B cell (primary cell): Measurements from ENCODE around the gene AHRR. TPM values are rescaled to one million over a fixed set of nuclear protein-coding genes. Genes with fewer than 3 reads are reported as not detected.
"Not testable (repeated sequence)": the region's sequence is repeated elsewhere in the genome, so short reads cannot be mapped to it uniquely, and the experiment has no call there.

Source experiments
- ATAC-seq: fragments of 200-7000 bp; cut with Tn5 transposase; one replicate; pipeline ENCODE4 v1.10.0; 2021; ENCODE audit warnings: low read depth, mild to moderate bottlenecking, moderate number of reproducible peaks, moderate library complexity
- CTCF ChIA-PET: fragments of 350-600 bp; sonication (Branson Sonifier 250); formaldehyde crosslinking; loops from one replicate; lab custom pipeline; 2021; ENCODE audit warnings: antibody characterized with exemption, inconsistent platforms; lab: Charles Lee
- POLR2A ChIA-PET: fragments of 350-600 bp; sonication (Branson Sonifier 250); formaldehyde crosslinking; loops from one replicate; lab custom pipeline; 2021; ENCODE audit warnings: antibody characterized with exemption; lab: Charles Lee
- DNase-seq: peaks from one replicate; pipeline ENCODE4 v3.0.0; 2013
- H2AFZ ChIP-seq: 2 replicates; pipeline ENCODE4 v1.6.1; 2012; ENCODE audit warnings: mild to moderate bottlenecking, low read depth, low read length; ENCODE audit not compliant: insufficient read depth, poor library complexity, severe bottlenecking
- H3K27ac ChIP-seq, 2 donors: 1 replicate in 1 of 2; 2 replicates in 1 of 2; pipeline ENCODE4 v1.5.1; 2012 to 2013; ENCODE audit warnings: low read length in 2 of 2, mild to moderate bottlenecking in 2 of 2, moderate library complexity in 1 of 2
- H3K27me3 ChIP-seq, 4 experiments: fragments of 200-600 bp in 1 of 4; sonication (generic) in 1 of 4; replicated peaks in 1 of 4; 1 replicate in 2 of 4; 2 replicates in 2 of 4; pipeline versions ENCODE4 v1.6.1 to v1.7.0; 2013 to 2016; ENCODE audit warnings: low read length in 3 of 4, mild to moderate bottlenecking in 2 of 4, mixed read lengths in 1 of 4, moderate library complexity in 1 of 4; ENCODE audit not compliant: insufficient read depth in 4 of 4, control insufficient read depth in 3 of 4; ENCODE audit errors: control extremely low read depth in 1 of 4
- H3K36me3 ChIP-seq, 2 experiments: replicated peaks in 1 of 2; 1 replicate in 1 of 2; 2 replicates in 1 of 2; pipeline versions ENCODE4 v1.6.1 to v1.7.1; 2013; ENCODE audit warnings: low read length in 1 of 2; ENCODE audit not compliant: insufficient read depth in 2 of 2, control insufficient read depth in 1 of 2; ENCODE audit errors: control extremely low read depth in 1 of 2, extremely low read depth in 1 of 2
- H3K4me1 ChIP-seq, 2 donors: fragments of 200-600 bp in 1 of 2; sonication (generic) in 1 of 2; 1 replicate in 1 of 2; 2 replicates in 1 of 2; pipeline versions ENCODE4 v1.5.1 to v1.6.1; 2013 to 2017; ENCODE audit warnings: low read length in 2 of 2; ENCODE audit not compliant: control insufficient read depth in 2 of 2, insufficient read depth in 2 of 2
- H3K4me2 ChIP-seq: replicated peaks from 2 replicates; pipeline ENCODE3; 2012; ENCODE audit warnings: mild to moderate bottlenecking, low read depth, low read length; ENCODE audit not compliant: poor library complexity, severe bottlenecking
- H3K4me3 ChIP-seq, 5 experiments: fragments of 200-600 bp in 1 of 5; sonication (generic) in 1 of 5; 1 replicate in 3 of 5; 2 replicates in 2 of 5; pipeline versions ENCODE4 v1.5.1 to v1.7.0; 2011 to 2016; ENCODE audit warnings: low read length in 4 of 5, mild to moderate bottlenecking in 4 of 5, low read depth in 2 of 5, control low read depth in 1 of 5, moderate library complexity in 1 of 5; ENCODE audit not compliant: insufficient read depth in 1 of 5; ENCODE audit errors: control extremely low read depth in 1 of 5, extremely low read depth in 1 of 5
- H3K79me2 ChIP-seq: fragments of 200-600 bp; sonication (generic); one replicate; pipeline ENCODE4 v1.6.0; 2016; ENCODE audit warnings: low read length; ENCODE audit not compliant: control insufficient read depth, insufficient read depth
- H3K9ac ChIP-seq: fragments of 200-600 bp; sonication (generic); 2 replicates; pipeline ENCODE4 v1.6.1; 2017; ENCODE audit warnings: mild to moderate bottlenecking, low read length, moderate library complexity
- H3K9me3 ChIP-seq, 3 donors: one replicate each; pipeline versions ENCODE4 v1.6.1 to v1.7.1; 2013; ENCODE audit warnings: low read length in 2 of 3; ENCODE audit not compliant: control insufficient read depth in 2 of 3, insufficient read depth in 1 of 3; ENCODE audit errors: control extremely low read depth in 1 of 3
- H4K20me1 ChIP-seq: 2 replicates; pipeline ENCODE4 v1.6.0; 2012; ENCODE audit warnings: mild to moderate bottlenecking, low read length; ENCODE audit not compliant: insufficient read depth, control insufficient read depth, poor library complexity, severe bottlenecking
- H3K27ac Mint-ChIP-seq: one replicate; pipeline ENCODE4 v1.8.0; 2021; ENCODE audit warnings: mixed read lengths
- H3K27me3 Mint-ChIP-seq: one replicate; pipeline ENCODE4 v1.8.0; 2021; ENCODE audit warnings: mixed read lengths
- H3K4me1 Mint-ChIP-seq: one replicate; pipeline ENCODE4 v1.8.0; 2021; ENCODE audit warnings: mixed read lengths
- H3K4me3 Mint-ChIP-seq: one replicate; pipeline ENCODE4 v1.8.0; 2021; ENCODE audit warnings: mixed read lengths
- H3K9me3 Mint-ChIP-seq: one replicate; pipeline ENCODE4 v1.8.0; 2022; ENCODE audit warnings: mixed read lengths; ENCODE audit not compliant: insufficient read depth
- EZH2 ChIP-seq: IDR thresholded peaks from 2 replicates; pipeline ENCODE4 v1.6.1; 2012; ENCODE audit warnings: borderline replicate concordance, low read depth, mild to moderate bottlenecking, moderate library complexity, low read length; ENCODE audit not compliant: insufficient read depth, poor library complexity, severe bottlenecking
- WGBS: methylation state at CpG from one replicate; pipeline ENCODE4 v1.1.5; 2013; ENCODE audit warnings: missing lambda C conversion rate; ENCODE audit not compliant: insufficient coverage; 5-methylcytosine and 5-hydroxymethylcytosine counted together
- intact Hi-C: fragments of 100-400 bp; cut with micrococcal nuclease; formaldehyde crosslinking; loops from one replicate; pipeline ENCODE4 v1.10.0; 2022
- polyA plus RNA-seq: library from polyadenylated mRNA; depleted of rRNA; stranded (reverse); fragments of >200 nt; gene quantifications from 2 replicates; pipeline ENCODE4 v1.2.3, GENCODE V29; 2012
- total RNA-seq, 2 donors: library from RNA; stranded (reverse); fragments of 120-200 nt in 1 of 2; gene quantifications; 1 replicate in 1 of 2; 2 replicates in 1 of 2; pipeline versions ENCODE4 v1.2.3 to v1.2.4, GENCODE V29; 2013 to 2022
- TF ChIP-seq, protein P1 (sequence below): fragments of 200-600 bp; IDR thresholded peaks from one replicate; pipeline ENCODE4 v1.8.0; 2022; ENCODE audit warnings: antibody characterized with exemption, mild to moderate bottlenecking

AHRR gene
- total and polyA plus RNA-seq, 2 donors (not counting 1 experiment from before 2014, with no cell fraction given) = 0.13 to 1.7 TPM

GRCh38 chr5:297991-298736 lies 23.4 kb upstream of the AHRR start:
- ATAC-seq, H3K27ac ChIP-seq, H3K9me3 Mint-ChIP-seq, H3K9ac ChIP-seq, intact Hi-C loops, H3K4me2 ChIP-seq, POLR2A ChIA-PET, H3K27ac Mint-ChIP-seq, H3K4me1 ChIP-seq, H3K27me3 ChIP-seq, CTCF ChIA-PET, H3K4me3 ChIP-seq, DNase-seq, H2AFZ ChIP-seq, H3K4me3 Mint-ChIP-seq, H3K36me3 ChIP-seq, H3K9me3 ChIP-seq, H3K27me3 Mint-ChIP-seq: not testable (repeated sequence)
- H4K20me1 ChIP-seq = peaks cover 33% of the 10 kb centered on the region
- H3K4me1 Mint-ChIP-seq = peaks cover 25% of the 10 kb centered on the region
- WGBS = 94% methylated on average over 6 of the region's 14 CpGs
- peaks cover 30% of the 10 kb centered on the region for H3K79me2 ChIP-seq

DNA sequence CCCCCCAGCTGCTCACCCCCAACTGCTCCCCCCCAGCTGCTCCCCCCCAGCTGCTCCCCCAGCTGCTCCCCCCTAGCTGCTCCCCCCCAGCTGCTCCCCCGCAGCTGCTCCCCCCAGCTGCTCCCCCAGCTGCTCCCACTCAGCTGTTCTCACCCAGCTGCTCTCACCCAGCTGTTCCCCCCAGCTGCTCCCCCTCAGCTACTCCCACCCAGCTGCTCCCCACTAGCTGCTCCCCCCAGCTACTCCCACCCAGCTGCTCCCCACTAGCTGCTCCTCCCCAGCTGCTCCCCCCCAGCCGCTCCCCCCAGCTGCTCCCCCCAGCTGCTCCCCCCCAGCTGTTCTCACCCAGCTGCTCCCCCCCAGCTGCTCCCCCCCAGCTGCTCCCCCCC lies 22.8 kb upstream of the AHRR start:
- WGBS = no CpG with 5 or more reads among the region's 2 CpGs

DNA sequence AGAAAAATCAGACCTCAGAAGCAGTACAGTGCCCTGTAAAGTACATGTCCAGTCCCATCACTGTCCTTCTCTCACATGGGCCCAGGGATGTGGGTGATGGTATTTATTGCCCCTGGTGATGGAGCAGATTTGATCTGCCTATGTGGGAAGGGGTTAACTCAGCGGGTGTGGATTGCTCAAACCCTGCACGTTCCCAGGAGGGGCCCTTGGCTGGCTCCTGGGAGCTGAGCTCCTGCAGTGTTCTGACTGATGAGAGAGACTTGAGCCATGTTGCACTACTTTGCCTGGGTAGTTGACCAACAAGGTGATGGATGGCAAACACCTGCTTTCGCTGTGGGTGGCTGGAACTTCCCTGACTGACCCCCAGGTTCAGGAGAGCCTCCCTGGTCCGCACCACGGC lies 21.6 kb upstream of the AHRR start:
- H3K4me3 ChIP-seq, ATAC-seq, H3K27me3 ChIP-seq, H2AFZ ChIP-seq, H3K27me3 Mint-ChIP-seq, intact Hi-C loops, CTCF ChIA-PET, H3K4me3 Mint-ChIP-seq, POLR2A ChIA-PET, H3K4me1 ChIP-seq, H3K27ac ChIP-seq, H3K36me3 ChIP-seq, H3K4me2 ChIP-seq, H3K27ac Mint-ChIP-seq, DNase-seq, H3K9me3 Mint-ChIP-seq, H3K9ac ChIP-seq, H3K9me3 ChIP-seq: not testable (repeated sequence)
- peaks cover 25% of the 10 kb centered on the region for H3K4me1 Mint-ChIP-seq
- 90% methylated on average over 2 of the region's 5 CpGs for WGBS
- H4K20me1 ChIP-seq = peaks cover 34% of the 10 kb centered on the region
- peaks cover 31% of the 10 kb centered on the region for H3K79me2 ChIP-seq

More for the DNA sequence above, 22.8 kb upstream of the AHRR start:
- Histone ChIP-seq H3K9ac (no peak overlapping the region), H3K9me3 (no peaks in the 10 kb centered on the region), H4K20me1 (peaks cover 33% of the 10 kb centered on the region), H3K4me2 (no peak overlapping the region), H3K4me1 (no peaks in the 10 kb centered on the region), H3K27me3 (no peaks in the 10 kb centered on the region), H3K36me3 (peaks cover 0 to 2% of the 10 kb centered on the region in 2 experiments), H2AFZ (no peak overlapping the region), H3K27ac (no peak overlapping the region), H3K79me2 (peaks cover 29% of the 10 kb centered on the region), H3K4me3 (no peak overlapping the region)
- ATAC-seq = no peak
- H3K27ac Mint-ChIP-seq = no peak overlapping the region
- CTCF ChIA-PET = no interaction called here
- no peak for TF ChIP-seq EZH2
- TF ChIP-seq, protein P1, sequence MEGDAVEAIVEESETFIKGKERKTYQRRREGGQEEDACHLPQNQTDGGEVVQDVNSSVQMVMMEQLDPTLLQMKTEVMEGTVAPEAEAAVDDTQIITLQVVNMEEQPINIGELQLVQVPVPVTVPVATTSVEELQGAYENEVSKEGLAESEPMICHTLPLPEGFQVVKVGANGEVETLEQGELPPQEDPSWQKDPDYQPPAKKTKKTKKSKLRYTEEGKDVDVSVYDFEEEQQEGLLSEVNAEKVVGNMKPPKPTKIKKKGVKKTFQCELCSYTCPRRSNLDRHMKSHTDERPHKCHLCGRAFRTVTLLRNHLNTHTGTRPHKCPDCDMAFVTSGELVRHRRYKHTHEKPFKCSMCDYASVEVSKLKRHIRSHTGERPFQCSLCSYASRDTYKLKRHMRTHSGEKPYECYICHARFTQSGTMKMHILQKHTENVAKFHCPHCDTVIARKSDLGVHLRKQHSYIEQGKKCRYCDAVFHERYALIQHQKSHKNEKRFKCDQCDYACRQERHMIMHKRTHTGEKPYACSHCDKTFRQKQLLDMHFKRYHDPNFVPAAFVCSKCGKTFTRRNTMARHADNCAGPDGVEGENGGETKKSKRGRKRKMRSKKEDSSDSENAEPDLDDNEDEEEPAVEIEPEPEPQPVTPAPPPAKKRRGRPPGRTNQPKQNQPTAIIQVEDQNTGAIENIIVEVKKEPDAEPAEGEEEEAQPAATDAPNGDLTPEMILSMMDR = no peak
- intact Hi-C loops = no loop called here
- DNase-seq = no peak
- peaks cover 25% of the 10 kb centered on the region for H3K4me1 Mint-ChIP-seq
- H3K4me3 Mint-ChIP-seq = no peak overlapping the region
- H3K9me3 Mint-ChIP-seq = no peaks in the 10 kb centered on the region
- POLR2A ChIA-PET = no interaction called here
- H3K27me3 Mint-ChIP-seq = no peaks in the 10 kb centered on the region
